CD4-positive, alpha-beta memory T cell (primary cell): Measurements from ENCODE around the gene MEGF11. TPM values are rescaled to one million over a fixed set of nuclear protein-coding genes. Genes with fewer than 3 reads are reported as not detected.

ENCODE experiments used
- CTCF ChIA-PET: fragments of 350-600 bp; sonication (Branson Sonifier 250); formaldehyde crosslinking; loops from one replicate; lab custom pipeline; 2021; ENCODE audit warnings: inconsistent platforms; ENCODE audit not compliant: partially characterized antibody; lab: Charles Lee
- POLR2A ChIA-PET: fragments of 350-600 bp; sonication (Branson Sonifier 250); formaldehyde crosslinking; loops from one replicate; lab custom pipeline; 2021; ENCODE audit not compliant: partially characterized antibody; lab: Charles Lee
- DNase-seq, 5 donors: peaks; one replicate each; pipeline versions ENCODE4 v3.0.0 to v3.0.0-alpha.2; 2020 to 2022; ENCODE audit warnings: mixed read lengths in 1 of 5
- H3K27ac ChIP-seq: one replicate; pipeline ENCODE4 v1.7.0; 2013; ENCODE audit warnings: low read depth, low read length
- H3K27me3 ChIP-seq: 2 replicates; pipeline ENCODE4 v1.7.0; 2013; ENCODE audit warnings: mild to moderate bottlenecking, low read length, moderate library complexity; ENCODE audit not compliant: insufficient read depth
- H3K36me3 ChIP-seq: 2 replicates; pipeline ENCODE4 v1.7.0; 2013; ENCODE audit warnings: mild to moderate bottlenecking, low read length, moderate library complexity; ENCODE audit not compliant: insufficient read depth
- H3K4me1 ChIP-seq: 2 replicates; pipeline ENCODE4 v1.7.0; 2013; ENCODE audit warnings: mild to moderate bottlenecking, low read length, moderate library complexity; ENCODE audit not compliant: insufficient read depth
- H3K4me3 ChIP-seq, 2 donors: one replicate each; pipeline ENCODE4 v1.7.0; 2013; ENCODE audit warnings: low read length in 2 of 2, mild to moderate bottlenecking in 1 of 2
- H3K9me3 ChIP-seq, 2 donors: one replicate each; pipeline ENCODE4 v1.7.0; 2013; ENCODE audit warnings: low read length in 2 of 2, control low read depth in 1 of 2; ENCODE audit not compliant: control insufficient read depth in 1 of 2
- H3K27ac Mint-ChIP-seq, 7 donors: one replicate each; pipeline ENCODE4 v1.8.0; 2020 to 2021; ENCODE audit warnings: mixed read lengths in 7 of 7, mild to moderate bottlenecking in 6 of 7, inconsistent platforms in 3 of 7, moderate library complexity in 3 of 7
- H3K27me3 Mint-ChIP-seq, 2 donors: one replicate each; pipeline ENCODE4 v1.8.0; 2020 to 2021; ENCODE audit warnings: mixed read lengths in 2 of 2
- H3K36me3 Mint-ChIP-seq, 2 donors: one replicate each; pipeline ENCODE4 v1.8.0; 2020 to 2021; ENCODE audit warnings: mixed read lengths in 2 of 2, inconsistent platforms in 1 of 2, mild to moderate bottlenecking in 1 of 2
- H3K4me1 Mint-ChIP-seq, 4 donors: one replicate each; pipeline ENCODE4 v1.8.0; 2020 to 2021; ENCODE audit warnings: mixed read lengths in 4 of 4, mild to moderate bottlenecking in 1 of 4
- H3K4me3 Mint-ChIP-seq, 8 donors: one replicate each; pipeline ENCODE4 v1.8.0; 2020 to 2021; ENCODE audit warnings: mixed read lengths in 8 of 8, mild to moderate bottlenecking in 7 of 8, moderate library complexity in 6 of 8, inconsistent platforms in 3 of 8
- H3K9me3 Mint-ChIP-seq, 8 donors: one replicate each; pipeline ENCODE4 v1.8.0; 2020 to 2021; ENCODE audit warnings: mixed read lengths in 8 of 8, mild to moderate bottlenecking in 5 of 8, inconsistent platforms in 3 of 8, moderate library complexity in 1 of 8
- intact Hi-C: fragments of 100-400 bp; cut with micrococcal nuclease; formaldehyde crosslinking; loops from one replicate; pipeline ENCODE4 v1.15.1; 2023
- polyA plus RNA-seq, 2 donors: library from polyadenylated mRNA; unstranded; fragments of 300-500 nt; fragmentation: Illumina TruSeq; gene quantifications; one replicate each; pipeline ENCODE4 v1.2.3, GENCODE V29; 2021
- total RNA-seq, 2 experiments: library from RNA; stranded (reverse); gene quantifications; one replicate each; pipeline ENCODE4 v1.2.3, GENCODE V29; 2021

Gene MEGF11
- total and polyA plus RNA-seq, 4 experiments from 2014 or later, result 0.69 TPM; not detected in 3

DNA sequence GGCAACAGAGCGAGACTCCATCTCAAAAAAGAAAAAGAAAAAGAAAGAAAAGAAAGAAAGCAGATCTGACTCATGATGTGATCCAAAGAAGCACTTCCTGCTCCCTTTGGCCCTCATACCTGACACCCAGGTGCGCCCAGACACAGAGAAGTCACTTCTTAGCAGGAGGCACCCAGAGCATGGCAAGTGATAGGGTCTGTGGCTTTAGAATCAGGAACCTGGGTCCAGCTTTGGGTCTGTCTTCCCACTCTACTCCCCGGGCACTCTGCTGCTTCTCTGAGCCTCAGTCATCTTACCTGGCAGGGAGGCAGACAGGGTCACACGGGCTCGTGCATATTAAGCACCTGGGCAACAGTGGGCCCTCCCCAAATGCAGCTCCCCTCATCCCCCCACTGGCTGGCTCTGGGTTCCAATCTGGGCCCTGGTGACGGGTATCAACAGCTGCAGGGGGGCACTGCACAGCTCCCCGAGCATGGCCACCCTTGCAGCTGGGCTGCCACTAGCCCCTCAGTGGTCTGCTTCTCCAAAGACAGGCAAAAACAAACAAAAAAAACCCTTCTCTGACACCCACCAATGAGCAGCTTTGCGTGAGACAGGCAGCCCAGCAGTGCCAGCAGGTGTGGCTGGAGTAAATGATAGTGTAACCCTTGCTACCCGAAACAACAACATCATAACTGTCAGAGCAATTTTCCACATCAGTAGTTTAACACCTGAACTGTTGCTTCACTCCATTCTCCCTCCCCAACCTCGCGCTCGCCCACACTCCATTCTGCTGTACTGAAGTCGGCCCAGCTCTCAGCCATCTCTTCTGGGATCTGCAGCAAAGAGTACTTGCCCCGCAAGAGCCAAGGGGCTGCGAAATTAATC lies 99.8 kb downstream of the MEGF11 start:
- no peaks in the 10 kb centered on the region for H3K4me1 Mint-ChIP-seq
- ChIA-PET POLR2A (no interaction called here), CTCF (no interaction called here)
- peaks cover 0 to 2% (median 0%) of the 10 kb centered on the region in 8 donors for H3K9me3 Mint-ChIP-seq
- peaks cover 9 to 18% of the 10 kb centered on the region in 2 donors for H3K27me3 Mint-ChIP-seq
- H3K4me1 ChIP-seq, result no peaks in the 10 kb centered on the region
- no peaks in the 10 kb centered on the region for H3K9me3 ChIP-seq
- no peak overlapping the region for H3K4me3 ChIP-seq
- H3K27me3 ChIP-seq, result no peaks in the 10 kb centered on the region
- no peaks in the 10 kb centered on the region for H3K36me3 ChIP-seq
- H3K4me3 Mint-ChIP-seq, result no peak overlapping the region
- intact Hi-C loops, result no loop called here
- no peaks in the 10 kb centered on the region for H3K36me3 Mint-ChIP-seq
- no peak overlapping the region for H3K27ac Mint-ChIP-seq
- DNase-seq, result no peak
- H3K27ac ChIP-seq, result no peak overlapping the region

DNA sequence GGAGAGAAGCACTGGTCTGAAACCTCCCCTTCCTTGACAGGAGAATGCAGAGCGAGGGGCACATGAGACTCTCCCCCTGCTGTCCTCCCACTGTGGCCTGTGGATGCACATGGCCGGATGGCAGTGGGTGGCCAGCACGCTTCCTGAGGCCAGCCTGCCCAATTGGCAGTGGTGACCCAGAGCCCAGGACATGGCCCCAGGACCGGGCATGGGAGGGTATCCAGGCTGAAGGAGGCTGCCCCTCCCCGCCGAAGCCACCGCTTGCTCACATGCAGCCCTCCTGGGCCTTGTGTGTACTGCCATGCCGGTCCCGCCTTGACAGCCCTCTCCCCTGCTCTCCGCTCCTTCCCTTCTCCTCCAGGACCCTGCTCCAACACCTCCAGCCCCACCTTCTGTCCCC lies 100.9 kb downstream of the MEGF11 start:
- Mint-ChIP-seq H3K4me1 (no peaks in the 10 kb centered on the region), H3K27me3 (peaks cover 9 to 19% of the 10 kb centered on the region in 2 donors), H3K27ac (no peak overlapping the region), H3K9me3 (peaks cover 0 to 2% (median 0%) of the 10 kb centered on the region in 8 donors), H3K4me3 (no peak overlapping the region), H3K36me3 (no peaks in the 10 kb centered on the region)
- Histone ChIP-seq H3K27ac (no peak overlapping the region), H3K36me3 (no peaks in the 10 kb centered on the region), H3K4me1 (no peaks in the 10 kb centered on the region), H3K9me3 (no peaks in the 10 kb centered on the region), H3K4me3 (no peak overlapping the region), H3K27me3 (no peaks in the 10 kb centered on the region)
- ChIA-PET CTCF (no interaction called here), POLR2A (no interaction called here)
- intact Hi-C loops, result no loop called here
- DNase-seq, result no peak

GRCh38 chr15:66151809-66152208 lies 101.7 kb downstream of the MEGF11 start:
- Histone ChIP-seq H3K4me3 (no peak overlapping the region), H3K36me3 (no peaks in the 10 kb centered on the region), H3K27ac (no peak overlapping the region), H3K9me3 (no peaks in the 10 kb centered on the region), H3K27me3 (no peaks in the 10 kb centered on the region), H3K4me1 (no peaks in the 10 kb centered on the region)
- no peak overlapping the region for H3K4me3 Mint-ChIP-seq
- no peaks in the 10 kb centered on the region for H3K36me3 Mint-ChIP-seq
- DNase-seq, result no peak
- peaks cover 0 to 2% (median 0%) of the 10 kb centered on the region in 8 donors for H3K9me3 Mint-ChIP-seq
- H3K4me1 Mint-ChIP-seq, result no peaks in the 10 kb centered on the region
- ChIA-PET POLR2A (no interaction called here), CTCF (interaction anchor here (0.6 kb wide), 1 partner anchor 9 kb away, joined by 3 read pairs; no protein-coding TSS in a partner anchor)
- peaks cover 9 to 21% of the 10 kb centered on the region in 2 donors for H3K27me3 Mint-ChIP-seq
- no peak overlapping the region for H3K27ac Mint-ChIP-seq
- intact Hi-C loops, result no loop called here

DNA sequence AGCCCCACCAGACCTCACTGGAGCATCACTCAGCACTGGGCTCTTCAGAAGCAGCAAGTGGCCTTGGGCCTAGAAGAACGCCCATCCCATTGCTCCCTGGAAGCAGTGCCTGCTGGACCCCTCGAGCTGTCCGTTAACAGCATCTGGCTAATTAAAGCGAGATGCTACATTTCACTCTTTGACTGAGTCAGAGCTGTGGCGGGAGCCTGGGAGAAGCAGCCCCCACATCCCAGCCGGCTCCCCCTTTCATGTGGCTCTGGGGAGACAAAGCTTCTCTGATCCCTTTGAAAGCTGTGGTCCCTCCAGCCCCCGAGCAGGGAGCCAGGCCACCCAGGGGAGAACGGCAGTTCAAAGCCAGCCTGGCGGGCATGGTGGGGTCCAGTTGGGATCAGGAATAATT lies 103.7 kb downstream of the MEGF11 start:
- ChIA-PET CTCF (no interaction called here), POLR2A (no interaction called here)
- Mint-ChIP-seq H3K4me1 (no peaks in the 10 kb centered on the region), H3K36me3 (no peaks in the 10 kb centered on the region), H3K27ac (no peak overlapping the region), H3K27me3 (peaks cover 6 to 14% of the 10 kb centered on the region in 2 donors), H3K9me3 (peaks cover 0 to 2% (median 0%) of the 10 kb centered on the region in 8 donors), H3K4me3 (no peak overlapping the region)
- Histone ChIP-seq H3K36me3 (no peaks in the 10 kb centered on the region), H3K9me3 (no peaks in the 10 kb centered on the region), H3K4me1 (no peaks in the 10 kb centered on the region), H3K4me3 (no peak overlapping the region), H3K27ac (no peak overlapping the region), H3K27me3 (no peaks in the 10 kb centered on the region)
- intact Hi-C loops, result no loop called here
- DNase-seq, result no peak

DNA sequence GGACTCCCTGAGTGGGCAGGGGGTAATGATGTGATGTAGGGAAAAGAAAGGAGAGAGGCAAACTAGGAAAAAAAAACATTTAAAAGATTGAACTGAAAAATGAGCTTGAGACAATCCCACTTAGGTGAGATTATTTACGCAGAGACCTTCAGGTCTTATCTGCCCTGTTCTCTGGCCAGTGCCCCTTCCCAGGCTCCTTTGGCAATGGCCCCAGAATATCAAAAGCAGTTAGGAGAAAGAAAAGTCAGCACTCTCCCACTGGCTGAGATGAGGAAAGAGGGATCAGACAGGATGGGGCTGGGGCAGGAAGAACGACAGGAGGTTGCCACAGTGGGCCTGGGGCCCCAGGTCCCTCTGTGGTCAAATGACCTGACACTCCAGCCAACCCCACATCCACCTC lies 105.4 kb downstream of the MEGF11 start:
- intact Hi-C loops, result no loop called here
- H3K9me3 Mint-ChIP-seq, result peaks cover 0 to under 1% (median 0%) of the 10 kb centered on the region in 8 donors
- POLR2A ChIA-PET, result no interaction called here

DNA sequence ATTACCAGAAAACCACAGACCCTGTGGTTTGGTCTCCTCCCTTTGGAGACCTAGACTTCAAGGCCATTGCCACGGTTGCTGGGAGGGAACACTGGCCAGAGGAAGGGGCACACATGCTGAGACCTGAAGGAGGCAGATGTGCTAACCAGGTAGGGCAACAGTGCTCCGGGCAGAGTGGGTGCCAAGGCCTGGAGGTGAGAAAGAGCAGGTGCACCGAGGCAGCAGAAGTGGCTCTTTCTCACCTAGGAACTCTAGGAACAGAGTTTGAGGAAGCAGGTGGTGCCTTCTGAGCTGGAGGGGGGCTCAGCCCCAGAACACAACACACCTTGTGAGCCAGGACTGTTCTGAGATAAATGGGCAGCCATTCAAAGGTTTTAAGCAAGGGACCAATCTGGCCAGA lies 106.1 kb downstream of the MEGF11 start:
- ChIA-PET POLR2A (no interaction called here), CTCF (no interaction called here)
- no peaks in the 10 kb centered on the region for H3K36me3 Mint-ChIP-seq
- no peaks in the 10 kb centered on the region for H3K9me3 Mint-ChIP-seq
- H3K27ac Mint-ChIP-seq, result no peak overlapping the region
- no peaks in the 10 kb centered on the region for H3K27me3 ChIP-seq
- H3K4me3 Mint-ChIP-seq, result no peak overlapping the region
- no peak overlapping the region for H3K4me3 ChIP-seq
- H3K4me1 Mint-ChIP-seq, result no peaks in the 10 kb centered on the region
- intact Hi-C loops, result no loop called here
- H3K36me3 ChIP-seq, result no peaks in the 10 kb centered on the region
- no peak overlapping the region for H3K27ac ChIP-seq
- H3K4me1 ChIP-seq, result no peaks in the 10 kb centered on the region
- H3K27me3 Mint-ChIP-seq, result peaks cover 3 to 13% of the 10 kb centered on the region in 2 donors
- no peak for DNase-seq
- no peaks in the 10 kb centered on the region for H3K9me3 ChIP-seq

More for the DNA sequence above, 105.4 kb downstream of the MEGF11 start:
- Mint-ChIP-seq H3K27ac (no peak overlapping the region), H3K36me3 (no peaks in the 10 kb centered on the region), H3K4me3 (no peak overlapping the region), H3K4me1 (no peaks in the 10 kb centered on the region), H3K27me3 (peaks cover 6 to 13% of the 10 kb centered on the region in 2 donors)
- no peaks in the 10 kb centered on the region for H3K36me3 ChIP-seq
- no peak overlapping the region for H3K4me3 ChIP-seq
- no peaks in the 10 kb centered on the region for H3K4me1 ChIP-seq
- no peaks in the 10 kb centered on the region for H3K9me3 ChIP-seq
- DNase-seq, result no peak
- H3K27me3 ChIP-seq, result no peaks in the 10 kb centered on the region
- H3K27ac ChIP-seq, result no peak overlapping the region
- CTCF ChIA-PET, result no interaction called here

DNA sequence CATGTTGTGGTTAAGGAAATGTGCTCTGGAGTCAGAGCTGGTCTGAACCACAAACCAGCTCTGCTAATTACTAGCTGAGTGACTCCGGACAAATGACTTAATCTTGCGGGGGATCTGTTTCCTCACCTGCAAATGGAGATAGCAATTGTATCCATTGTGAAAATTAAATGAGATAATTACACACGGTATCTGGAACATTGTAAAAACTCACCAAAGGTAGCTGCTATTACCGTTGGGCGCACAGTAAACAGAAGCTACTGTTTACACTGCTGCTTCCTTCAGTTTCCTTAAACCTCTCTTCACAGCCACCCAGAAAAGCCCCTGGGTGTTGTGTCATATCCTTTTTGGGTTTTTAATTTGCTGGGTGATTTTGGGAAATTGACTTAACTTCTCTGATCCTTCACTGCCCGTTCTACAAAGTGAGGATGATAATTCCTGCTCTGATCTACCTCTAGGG lies 107.8 kb downstream of the MEGF11 start:
- Mint-ChIP-seq H3K4me3 (no peak overlapping the region), H3K27ac (no peak overlapping the region), H3K36me3 (no peaks in the 10 kb centered on the region), H3K27me3 (peaks cover 3 to 13% of the 10 kb centered on the region in 2 donors), H3K9me3 (no peaks in the 10 kb centered on the region), H3K4me1 (no peaks in the 10 kb centered on the region)
- no peaks in the 10 kb centered on the region for H3K4me1 ChIP-seq
- no peak overlapping the region for H3K4me3 ChIP-seq
- DNase-seq, result no peak
- no peak overlapping the region for H3K27ac ChIP-seq
- POLR2A ChIA-PET, result no interaction called here
- intact Hi-C loops, result no loop called here
- H3K36me3 ChIP-seq, result no peaks in the 10 kb centered on the region
- CTCF ChIA-PET, result no interaction called here
- no peaks in the 10 kb centered on the region for H3K27me3 ChIP-seq
- H3K9me3 ChIP-seq, result no peaks in the 10 kb centered on the region
